Esophagus (tissue), 2 donors: ENCODE data around the gene SETX. TPM values are rescaled to one million over a fixed set of nuclear protein-coding genes. Genes with fewer than 3 reads are reported as not detected.
A peak's percentile ranks its signal among the peaks of the same experiment; 100 is the strongest.

Experiments
- H3K27ac ChIP-seq, 2 donors: one replicate each; pipeline ENCODE4 v1.5.1; 2013; ENCODE audit warnings: low read depth in 2 of 2, mild to moderate bottlenecking in 2 of 2, inconsistent platforms in 1 of 2, low read length in 1 of 2, moderate library complexity in 1 of 2
- H3K27me3 ChIP-seq, 2 donors: one replicate each; pipeline ENCODE4 v1.6.1; 2013; ENCODE audit warnings: low read length in 2 of 2, control low read depth in 1 of 2, mild to moderate bottlenecking in 1 of 2; ENCODE audit not compliant: insufficient read depth in 2 of 2, control insufficient read depth in 1 of 2
- H3K36me3 ChIP-seq, 2 donors: one replicate each; pipeline ENCODE4 v1.6.1; 2013; ENCODE audit warnings: low read length in 1 of 2; ENCODE audit not compliant: control insufficient read depth in 2 of 2, insufficient read depth in 2 of 2
- H3K4me1 ChIP-seq, 2 donors: one replicate each; pipeline ENCODE4 v1.6.1; 2013; ENCODE audit warnings: low read length in 1 of 2; ENCODE audit not compliant: control insufficient read depth in 2 of 2, insufficient read depth in 2 of 2
- H3K4me3 ChIP-seq, 2 donors: one replicate each; pipeline ENCODE4 v1.5.1; 2013; ENCODE audit warnings: low read length in 2 of 2, mild to moderate bottlenecking in 2 of 2, low read depth in 1 of 2, moderate library complexity in 1 of 2
- H3K9me3 ChIP-seq, 2 donors: one replicate each; pipeline ENCODE4 v1.6.1; 2013; ENCODE audit warnings: mild to moderate bottlenecking in 2 of 2, low read depth in 1 of 2, low read length in 1 of 2, moderate library complexity in 1 of 2; ENCODE audit not compliant: control insufficient read depth in 2 of 2, insufficient read depth in 1 of 2
- WGBS, 2 donors: extraction: QIAGEN DNeasy Blood & Tissue Kit; methylation state at CpG; one replicate each; pipeline ENCODE4 v1.1.7; 2013; 5-methylcytosine and 5-hydroxymethylcytosine counted together
- polyA plus RNA-seq, 2 donors: library from polyadenylated mRNA; stranded (reverse); fragments of 200-250 nt; gene quantifications; one replicate each; pipeline ENCODE4 v1.2.3, GENCODE V29; 2013
- donor health status: healthy with polysubstance abuse.
- donor health status: Bipolar disorder and iron deficiency.

SETX gene
- polyA plus RNA-seq, 2 donors: 12.2 to 12.5 TPM

DNA sequence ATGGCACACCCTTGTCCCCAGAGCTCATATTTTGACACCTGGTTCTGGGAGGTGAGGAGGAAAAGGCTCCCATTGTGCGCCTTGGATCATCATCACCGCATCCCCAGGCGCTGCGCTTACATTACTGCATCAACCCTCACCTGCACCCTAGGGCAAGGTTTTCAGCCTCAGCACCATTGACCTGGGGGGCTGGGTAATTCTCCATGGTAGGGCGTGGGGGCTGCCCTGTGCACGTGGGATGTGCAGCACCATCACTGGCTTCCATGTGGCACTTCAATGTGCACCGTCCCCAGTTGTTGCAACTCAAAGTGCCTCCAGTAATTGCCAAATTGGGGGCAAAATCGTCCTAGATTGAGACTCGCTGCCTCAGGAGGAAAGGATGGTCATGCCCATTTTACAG, 109.3 kb downstream of the SETX start:
- 87 to 91% methylated on average over 9 of the region's 9 CpGs for WGBS, 2 donors
- no peak overlapping the region for H3K27ac ChIP-seq
- H3K9me3 ChIP-seq: no peaks in the 10 kb centered on the region
- no peaks in the 10 kb centered on the region for H3K36me3 ChIP-seq
- H3K4me3 ChIP-seq: no peak overlapping the region
- peaks cover 0 to 3% of the 10 kb centered on the region in 2 donors for H3K27me3 ChIP-seq
- peaks cover 0 to 10% of the 10 kb centered on the region in 2 donors for H3K4me1 ChIP-seq

GRCh38 chr9:132244582-132245455, 110.0 kb downstream of the SETX start:
- 62 to 63% methylated on average over 19 of the region's 19 CpGs for whole genome bisulfite sequencing, 2 donors
- peaks cover 0 to 10% of the 10 kb centered on the region in 2 donors for H3K4me1 ChIP-seq
- H3K27me3 ChIP-seq: peaks cover 0 to 3% of the 10 kb centered on the region in 2 donors
- no peaks in the 10 kb centered on the region for H3K9me3 ChIP-seq
- no peak overlapping the region for H3K27ac ChIP-seq
- no peak overlapping the region for H3K4me3 ChIP-seq
- H3K36me3 ChIP-seq: no peaks in the 10 kb centered on the region

DNA sequence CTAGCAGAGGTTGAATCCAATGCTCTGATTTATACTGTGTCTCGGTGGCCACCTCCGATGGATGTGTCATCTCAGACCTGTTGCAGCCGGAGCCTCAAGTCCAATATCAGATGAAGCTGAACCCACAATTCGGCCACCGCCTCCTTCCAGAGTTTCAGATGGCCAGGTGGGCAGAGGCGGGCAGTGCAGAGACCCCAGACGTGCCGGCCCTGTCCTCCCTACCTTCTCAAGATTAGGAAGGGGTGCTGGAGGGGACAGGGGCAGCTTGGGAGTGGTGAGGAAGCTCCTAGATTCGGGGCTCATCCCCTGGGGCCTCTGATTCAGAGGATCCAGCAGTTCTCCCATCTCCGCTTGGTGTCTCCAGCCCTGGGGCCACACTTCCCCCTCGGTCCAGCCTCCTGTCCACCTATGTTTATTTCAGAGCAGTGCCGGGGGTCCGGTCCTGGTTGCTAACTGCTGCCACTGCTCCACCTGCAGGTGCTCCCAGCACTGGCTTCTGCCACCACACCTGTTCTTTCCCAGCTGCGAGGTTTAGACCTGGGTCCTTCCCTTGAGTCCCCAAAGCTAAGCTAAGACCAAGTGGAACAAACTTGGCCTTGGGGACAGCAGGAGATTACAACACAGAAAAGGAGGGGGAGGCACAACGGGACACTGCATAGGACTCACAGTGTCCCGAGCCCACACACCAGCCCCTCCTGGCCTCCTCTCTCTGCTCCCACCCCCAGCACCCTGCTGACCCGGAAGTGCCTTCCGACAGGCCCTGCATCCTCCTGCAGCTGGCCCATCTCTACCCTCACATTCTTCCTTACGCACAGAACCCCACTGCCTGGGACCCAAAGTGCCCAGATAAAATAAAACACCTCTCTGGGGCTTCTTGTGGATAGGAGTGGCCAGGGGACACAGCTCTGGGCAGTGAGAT, 111.4 kb downstream of the SETX start:
- H3K9me3 ChIP-seq: no peaks in the 10 kb centered on the region
- no peaks in the 10 kb centered on the region for H3K36me3 ChIP-seq
- WGBS, 2 donors: 67 to 87% methylated on average over 19 of the region's 19 CpGs
- H3K27ac ChIP-seq: no peak overlapping the region
- peaks cover 0 to 10% of the 10 kb centered on the region in 2 donors for H3K4me1 ChIP-seq
- peaks cover 0 to 3% of the 10 kb centered on the region in 2 donors for H3K27me3 ChIP-seq
- H3K4me3 ChIP-seq: no peak overlapping the region

DNA sequence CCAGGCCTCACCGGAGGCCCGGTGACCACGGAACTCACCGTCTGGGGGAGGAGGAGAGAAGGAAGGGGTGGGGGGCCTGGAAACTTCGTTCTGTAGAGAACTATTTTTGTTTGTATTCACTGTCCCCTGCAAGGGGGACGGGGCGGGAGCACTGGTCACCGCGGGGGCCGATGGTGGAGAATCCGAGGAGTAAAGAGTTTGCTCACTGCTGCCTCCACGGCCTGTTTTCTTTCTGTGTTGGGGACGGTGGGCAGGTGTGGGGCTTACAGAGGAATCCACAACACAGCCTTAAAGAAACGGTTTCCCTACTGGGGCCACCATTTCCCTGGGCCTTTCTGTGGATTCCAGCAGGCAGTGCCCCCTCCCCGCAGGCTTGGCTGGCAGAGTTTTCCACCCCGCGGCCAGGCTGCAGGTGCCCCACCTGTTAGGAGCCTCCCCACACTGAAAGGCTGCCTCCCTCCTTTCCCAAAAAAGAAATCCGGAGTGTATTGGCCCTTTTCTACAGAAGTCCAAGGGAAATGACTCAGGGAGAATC, 112.1 kb downstream of the SETX start:
- peaks cover 0 to 10% of the 10 kb centered on the region in 2 donors for H3K4me1 ChIP-seq
- H3K36me3 ChIP-seq: no peaks in the 10 kb centered on the region
- no peaks in the 10 kb centered on the region for H3K9me3 ChIP-seq
- peak overlapping the region; percentile 54 to 71 for H3K4me3 ChIP-seq
- H3K27ac ChIP-seq: no peak overlapping the region
- 15 to 19% methylated on average over 18 of the region's 18 CpGs for WGBS, 2 donors
- peaks cover 0 to 3% of the 10 kb centered on the region in 2 donors for H3K27me3 ChIP-seq

DNA sequence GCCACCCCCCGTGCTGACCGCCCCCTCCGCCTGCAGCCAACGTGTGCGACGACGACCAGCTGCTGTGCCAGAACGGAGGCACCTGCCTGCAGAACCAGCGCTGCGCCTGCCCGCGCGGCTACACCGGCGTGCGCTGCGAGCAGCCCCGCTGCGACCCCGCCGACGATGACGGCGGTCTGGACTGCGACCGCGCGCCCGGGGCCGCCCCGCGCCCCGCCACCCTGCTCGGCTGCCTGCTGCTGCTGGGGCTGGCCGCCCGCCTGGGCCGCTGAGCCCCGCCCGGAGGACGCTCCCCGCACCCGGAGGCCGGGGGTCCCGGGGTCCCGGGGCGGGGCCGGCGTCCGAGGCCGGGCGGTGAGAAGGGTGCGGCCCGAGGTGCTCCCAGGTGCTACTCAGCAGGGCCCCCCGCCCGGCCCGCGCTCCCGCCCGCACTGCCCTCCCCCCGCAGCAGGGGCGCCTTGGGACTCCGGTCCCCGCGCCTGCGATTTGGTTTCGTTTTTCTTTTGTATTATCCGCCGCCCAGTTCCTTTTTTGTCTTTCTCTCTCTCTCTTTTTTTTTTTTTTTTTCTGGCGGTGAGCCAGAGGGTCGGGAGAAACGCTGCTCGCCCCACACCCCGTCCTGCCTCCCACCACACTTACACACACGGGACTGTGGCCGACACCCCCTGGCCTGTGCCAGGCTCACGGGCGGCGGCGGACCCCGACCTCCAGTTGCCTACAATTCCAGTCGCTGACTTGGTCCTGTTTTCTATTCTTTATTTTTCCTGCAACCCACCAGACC, 112.8 kb downstream of the SETX start:
- peak overlapping the region; percentile 54 to 71 for H3K4me3 ChIP-seq
- peaks cover 0 to 3% of the 10 kb centered on the region in 2 donors for H3K27me3 ChIP-seq
- peaks cover 0 to 10% of the 10 kb centered on the region in 2 donors for H3K4me1 ChIP-seq
- no peaks in the 10 kb centered on the region for H3K36me3 ChIP-seq
- WGBS, 2 donors: 1% methylated on average over 56 to 81 of the region's 81 CpGs
- no peaks in the 10 kb centered on the region for H3K9me3 ChIP-seq
- no peak overlapping the region for H3K27ac ChIP-seq

GRCh38 chr9:132241483-132241839, 113.3 kb downstream of the SETX start:
- H3K4me3 ChIP-seq: peak overlapping the region; percentile 54 to 71
- peaks cover 0 to 3% of the 10 kb centered on the region in 2 donors for H3K27me3 ChIP-seq
- no peaks in the 10 kb centered on the region for H3K9me3 ChIP-seq
- WGBS, 2 donors: 0 to 1% methylated on average over 21 to 33 of the region's 33 CpGs
- H3K27ac ChIP-seq: peak overlapping the region in 1 of 2 donors; percentile 19
- no peaks in the 10 kb centered on the region for H3K36me3 ChIP-seq
- H3K4me1 ChIP-seq: peaks cover 0 to 10% of the 10 kb centered on the region in 2 donors

DNA sequence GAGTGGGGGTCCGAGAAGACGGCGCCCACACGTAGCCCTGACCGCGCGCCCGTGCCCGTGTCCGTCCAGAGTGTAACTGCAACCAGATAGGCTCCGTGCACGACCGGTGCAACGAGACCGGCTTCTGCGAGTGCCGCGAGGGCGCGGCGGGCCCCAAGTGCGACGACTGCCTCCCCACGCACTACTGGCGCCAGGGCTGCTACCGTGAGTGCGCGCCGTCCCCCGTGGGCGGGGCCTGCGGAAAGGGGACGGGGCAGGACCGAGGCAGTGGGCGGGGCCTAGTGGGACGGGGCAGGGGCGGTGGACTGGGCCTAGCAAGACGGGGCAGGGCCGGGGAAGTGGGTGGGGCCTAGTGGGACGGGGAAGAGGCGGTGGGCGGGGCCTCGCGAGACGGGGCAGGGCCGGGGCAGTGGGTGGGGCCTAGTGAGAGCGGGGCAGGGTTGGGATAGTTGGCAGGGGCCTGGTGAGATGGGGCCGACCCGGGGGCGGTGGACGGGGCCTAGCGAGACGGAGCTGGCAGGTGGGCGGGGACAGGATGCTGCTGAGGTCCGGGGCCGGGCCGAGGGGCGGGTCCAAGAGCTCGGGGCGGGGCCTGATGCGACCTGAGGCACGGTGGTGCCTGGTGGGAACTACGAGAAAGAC, 113.8 kb downstream of the SETX start:
- WGBS, 2 donors: 1 to 5% methylated on average over 44 to 63 of the region's 63 CpGs
- peaks cover 0 to 2% of the 10 kb centered on the region in 2 donors for H3K27me3 ChIP-seq

GRCh38 chr9:132239999-132240840, 114.6 kb downstream of the SETX start:
- no peak overlapping the region for H3K27ac ChIP-seq
- H3K36me3 ChIP-seq: no peaks in the 10 kb centered on the region
- no peaks in the 10 kb centered on the region for H3K9me3 ChIP-seq
- no peaks in the 10 kb centered on the region for H3K27me3 ChIP-seq
- peak overlapping the region in 1 of 2 donors; percentile 71 for H3K4me3 ChIP-seq
- peaks cover 0 to 10% of the 10 kb centered on the region in 2 donors for H3K4me1 ChIP-seq
- WGBS, 2 donors: 41% methylated on average over 21 of the region's 21 CpGs

More for the DNA sequence above, 113.8 kb downstream of the SETX start:
- H3K9me3 ChIP-seq: no peaks in the 10 kb centered on the region
- peak overlapping the region; percentile 54 to 71 for H3K4me3 ChIP-seq
- peaks cover 0 to 10% of the 10 kb centered on the region in 2 donors for H3K4me1 ChIP-seq
- H3K27ac ChIP-seq: no peak overlapping the region
- H3K36me3 ChIP-seq: no peaks in the 10 kb centered on the region
